SK-N-SH (cell line): ENCODE results near the gene DOCK6. TPM values are rescaled to one million over a fixed set of nuclear protein-coding genes. Genes with fewer than 3 reads are reported as not detected.

Source experiments
- polyA plus RNA-seq, 3 experiments: library from polyadenylated mRNA; depleted of rRNA; stranded (reverse); fragments of >200 nt; gene quantifications; 2 replicates each; pipeline ENCODE4 v1.2.3, GENCODE V29; 2012

The DOCK6 gene
- polyA plus RNA-seq, 1 of the 3 experiments (the other 2 are of a cell fraction), result 18.3 TPM

Other genes starting within 250 kb of the DOCK6 start
- 20.7 and 25.1 TPM in 2 replicates for gene LDLR, start 173.1 kb downstream of the DOCK6 start, polyA plus RNA-seq (2012; rRNA removed)
- gene SPC24, start 106.7 kb downstream of the DOCK6 start, polyA plus RNA-seq (2012; rRNA removed), result 12.7 and 18.9 TPM in 2 replicates
- 63.9 and 92.4 TPM in 2 replicates for gene KANK2, start 65.0 kb downstream of the DOCK6 start, polyA plus RNA-seq (2012; rRNA removed)
- gene ANGPTL8, start 22.9 kb downstream of the DOCK6 start, polyA plus RNA-seq (2012; rRNA removed), result 0.21 TPM in 1 of 2 replicates, not detected in the other
- gene TSPAN16, start 33.6 kb upstream of the DOCK6 start, polyA plus RNA-seq (2012; rRNA removed), result not detected in 2 replicates
- 25.0 and 27.0 TPM in 2 replicates for gene RAB3D, start 77.1 kb upstream of the DOCK6 start, polyA plus RNA-seq (2012; rRNA removed)
- gene TMEM205, start 83.7 kb upstream of the DOCK6 start, polyA plus RNA-seq (2012; rRNA removed), result 209 and 219 TPM in 2 replicates
- gene CCDC159, start 84.0 kb upstream of the DOCK6 start, polyA plus RNA-seq (2012; rRNA removed), result 25.2 and 30.1 TPM in 2 replicates
- 18.9 and 26.2 TPM in 2 replicates for gene PLPPR2, start 92.9 kb upstream of the DOCK6 start, polyA plus RNA-seq (2012; rRNA removed)
- 2.8 and 3.0 TPM in 2 replicates for gene SWSAP1, start 112.1 kb upstream of the DOCK6 start, polyA plus RNA-seq (2012; rRNA removed)
- 15.4 and 16.8 TPM in 2 replicates for gene EPOR, start 121.8 kb upstream of the DOCK6 start, polyA plus RNA-seq (2012; rRNA removed)
- 13.3 and 13.5 TPM in 2 replicates for gene RGL3, start 156.8 kb upstream of the DOCK6 start, polyA plus RNA-seq (2012; rRNA removed)
- 3.2 and 4.2 TPM in 2 replicates for gene ODAD3, start 172.6 kb upstream of the DOCK6 start, polyA plus RNA-seq (2012; rRNA removed)
- gene PRKCSH, start 173.1 kb upstream of the DOCK6 start, polyA plus RNA-seq (2012; rRNA removed), result 198 and 502 TPM in 2 replicates
- 0.48 and 0.68 TPM in 2 replicates for gene ELAVL3, start 218.5 kb upstream of the DOCK6 start, polyA plus RNA-seq (2012; rRNA removed)
- 14.5 and 14.7 TPM in 2 replicates for gene ZNF653, start 243.3 kb upstream of the DOCK6 start, polyA plus RNA-seq (2012; rRNA removed)